Natural killer cell (primary cell): ENCODE data around the gene MYZAP. TPM values are rescaled to one million over a fixed set of nuclear protein-coding genes. Genes with fewer than 3 reads are reported as not detected.

Source experiments
- ATAC-seq, 3 donors: fragments of 150-1000 bp in 2 of 3; fragments of 200-7000 bp in 1 of 3; cut with Tn5 transposase; 1 replicate in 1 of 3; 2 replicates in 2 of 3; pipeline ENCODE4 v1.10.0; 2021; ENCODE audit warnings: mild to moderate bottlenecking in 2 of 3, moderate library complexity in 2 of 3
- DNase-seq, 2 donors: peaks; one replicate each; pipeline versions ENCODE4 v3.0.0 to v3.0.0-alpha.2; 2013 to 2021; ENCODE audit warnings: mixed read lengths in 1 of 2
- H3K27ac ChIP-seq: one replicate; pipeline ENCODE4 v1.5.1; 2013; ENCODE audit warnings: mild to moderate bottlenecking, low read length
- H3K27me3 ChIP-seq: one replicate; pipeline ENCODE4 v1.6.1; 2013; ENCODE audit warnings: low read length; ENCODE audit not compliant: control insufficient read depth, insufficient read depth
- H3K36me3 ChIP-seq: one replicate; pipeline ENCODE4 v1.6.1; 2013; ENCODE audit warnings: low read length; ENCODE audit not compliant: control insufficient read depth, insufficient read depth
- H3K4me1 ChIP-seq: one replicate; pipeline ENCODE4 v1.6.1; 2013; ENCODE audit warnings: low read length; ENCODE audit not compliant: control insufficient read depth, insufficient read depth
- H3K4me3 ChIP-seq: one replicate; pipeline ENCODE4 v1.5.1; 2013; ENCODE audit warnings: low read length
- H3K9me3 ChIP-seq: one replicate; pipeline ENCODE4 v1.6.1; 2013; ENCODE audit warnings: low read length; ENCODE audit not compliant: control insufficient read depth, insufficient read depth
- H3K27ac Mint-ChIP-seq, 2 donors: one replicate each; pipeline ENCODE4 v1.8.0; 2022; ENCODE audit warnings: mild to moderate bottlenecking in 2 of 2, mixed read lengths in 2 of 2, moderate library complexity in 1 of 2
- H3K27me3 Mint-ChIP-seq, 2 donors: one replicate each; pipeline ENCODE4 v1.8.0; 2022; ENCODE audit warnings: low read depth in 2 of 2, mixed read lengths in 2 of 2
- H3K36me3 Mint-ChIP-seq: one replicate; pipeline ENCODE4 v1.8.0; 2022; ENCODE audit warnings: mixed read lengths
- H3K4me1 Mint-ChIP-seq, 2 donors: one replicate each; pipeline ENCODE4 v1.8.0; 2022; ENCODE audit warnings: mixed read lengths in 2 of 2
- H3K4me3 Mint-ChIP-seq: one replicate; pipeline ENCODE4 v1.8.0; 2022; ENCODE audit warnings: mild to moderate bottlenecking, moderate library complexity, mixed read lengths
- H3K9me3 Mint-ChIP-seq, 2 donors: one replicate each; pipeline ENCODE4 v1.8.0; 2022; ENCODE audit warnings: mixed read lengths in 2 of 2
- CTCF ChIP-seq: fragments of 200-600 bp; IDR thresholded peaks from one replicate; pipeline ENCODE4 v1.8.0; 2022; ENCODE audit warnings: antibody characterized with exemption
- WGBS: methylation state at CpG from one replicate; pipeline ENCODE4 v1.1.7; 2013; ENCODE audit warnings: missing lambda C conversion rate; ENCODE audit not compliant: insufficient coverage; 5-methylcytosine and 5-hydroxymethylcytosine counted together
- intact Hi-C: fragments of 100-400 bp; cut with micrococcal nuclease; formaldehyde crosslinking; loops from one replicate; pipeline ENCODE4 v1.14.2; 2022
- total RNA-seq, 4 donors: library from RNA; stranded (reverse); fragments of 120-200 nt in 1 of 4; gene quantifications; one replicate each; pipeline versions ENCODE4 v1.2.3 to v1.2.4, GENCODE V29; 2013 to 2022

The MYZAP gene
- total RNA-seq, 3 donors from 2014 or later (not counting 1 experiment from before 2014, with no cell fraction given), result not detected

DNA sequence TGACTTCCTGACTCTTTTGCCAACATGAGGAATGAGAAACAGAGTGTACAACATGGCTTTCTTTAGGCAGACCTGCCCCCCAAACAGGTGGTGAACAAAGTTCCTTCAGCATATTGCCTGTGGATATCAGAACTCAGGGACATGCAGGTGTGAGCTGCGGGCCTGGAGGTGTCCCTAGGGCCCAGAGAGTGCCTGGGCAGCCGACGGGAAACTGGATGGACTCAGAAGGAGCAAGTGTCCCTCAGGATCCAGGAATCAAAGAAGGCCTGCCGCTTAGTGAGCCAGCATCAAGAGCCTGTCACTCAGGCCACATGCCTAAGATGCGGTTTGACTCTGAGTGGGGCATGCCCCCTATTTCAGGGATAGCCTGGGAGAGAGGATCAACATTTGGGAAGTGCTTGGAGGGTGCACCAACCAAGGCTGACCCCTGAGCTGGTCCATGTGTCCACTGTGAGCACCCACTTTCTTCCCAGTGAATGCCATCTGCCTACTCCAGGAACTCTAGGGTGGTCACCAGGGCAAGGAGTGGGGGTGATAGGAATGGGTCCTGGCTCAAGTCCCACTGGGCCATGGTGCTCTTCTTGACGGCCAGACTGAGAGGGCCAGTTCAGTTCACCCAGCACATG, 98.8 kb downstream of the MYZAP start:
- no peak for ATAC-seq

GRCh38 chr15:57691082-57691481, 99.4 kb downstream of the MYZAP start:
- Mint-ChIP-seq H3K27ac (no peak overlapping the region), H3K9me3 (no peaks in the 10 kb centered on the region), H3K4me3 (no peak overlapping the region), H3K36me3 (no peaks in the 10 kb centered on the region), H3K27me3 (peaks cover 7 to 15% of the 10 kb centered on the region in 2 donors), H3K4me1 (no peaks in the 10 kb centered on the region)
- no peak for TF ChIP-seq CTCF
- no peak for DNase-seq
- ATAC-seq, result no peak
- Histone ChIP-seq H3K4me3 (no peak overlapping the region), H3K27ac (no peak overlapping the region), H3K36me3 (no peaks in the 10 kb centered on the region), H3K4me1 (no peaks in the 10 kb centered on the region), H3K9me3 (no peaks in the 10 kb centered on the region), H3K27me3 (no peaks in the 10 kb centered on the region)
- WGBS, result no CpG with 5 or more reads among the region's 1 CpG
- intact Hi-C loops, result no loop called here

More for the DNA sequence above, 98.8 kb downstream of the MYZAP start:
- Histone ChIP-seq H3K4me1 (no peaks in the 10 kb centered on the region), H3K4me3 (no peak overlapping the region), H3K27me3 (no peaks in the 10 kb centered on the region), H3K36me3 (no peaks in the 10 kb centered on the region), H3K9me3 (no peaks in the 10 kb centered on the region), H3K27ac (no peak overlapping the region)
- Mint-ChIP-seq H3K9me3 (no peaks in the 10 kb centered on the region), H3K4me1 (no peaks in the 10 kb centered on the region), H3K27ac (no peak overlapping the region), H3K4me3 (no peak overlapping the region), H3K27me3 (peaks cover 6 to 15% of the 10 kb centered on the region in 2 donors), H3K36me3 (no peaks in the 10 kb centered on the region)
- WGBS, result 91% methylated on average over 6 of the region's 6 CpGs
- intact Hi-C loops, result no loop called here
- no peak for TF ChIP-seq CTCF
- no peak for DNase-seq

DNA sequence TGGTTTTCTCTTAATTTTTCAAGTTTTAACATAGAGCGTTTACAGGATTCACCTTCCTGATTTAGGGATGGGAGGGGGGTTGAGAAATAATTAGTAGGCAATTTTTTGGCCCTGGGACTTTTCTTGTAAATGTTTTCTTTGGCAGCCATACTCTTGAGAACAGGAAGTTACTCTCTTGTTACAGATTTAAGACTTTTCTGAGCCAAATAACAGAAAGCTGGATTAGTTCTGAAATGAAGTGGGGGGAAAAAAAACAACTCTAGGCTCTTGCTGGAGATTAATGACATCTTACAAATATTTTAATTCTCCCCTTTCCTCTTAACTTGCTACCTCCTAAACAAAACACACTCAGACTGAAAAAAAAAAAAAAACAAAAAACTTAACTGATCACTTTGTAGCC, 101.0 kb downstream of the MYZAP start:
- intact Hi-C loops, result no loop called here
- DNase-seq (no peak), ATAC-seq (no peak)
- H3K4me3 Mint-ChIP-seq, result no peak overlapping the region
- Histone ChIP-seq H3K4me3 (no peak overlapping the region), H3K27me3 (no peaks in the 10 kb centered on the region), H3K36me3 (no peaks in the 10 kb centered on the region), H3K4me1 (no peaks in the 10 kb centered on the region), H3K27ac (no peak overlapping the region), H3K9me3 (no peaks in the 10 kb centered on the region)
- peaks cover 15 to 16% of the 10 kb centered on the region in 2 donors for H3K27me3 Mint-ChIP-seq
- no peak overlapping the region for H3K27ac Mint-ChIP-seq
- no peak for TF ChIP-seq CTCF
- no peaks in the 10 kb centered on the region for H3K9me3 Mint-ChIP-seq
- H3K36me3 Mint-ChIP-seq, result no peaks in the 10 kb centered on the region
- 90% methylated on average over 1 of the region's 1 CpG for WGBS
- H3K4me1 Mint-ChIP-seq, result no peaks in the 10 kb centered on the region

DNA sequence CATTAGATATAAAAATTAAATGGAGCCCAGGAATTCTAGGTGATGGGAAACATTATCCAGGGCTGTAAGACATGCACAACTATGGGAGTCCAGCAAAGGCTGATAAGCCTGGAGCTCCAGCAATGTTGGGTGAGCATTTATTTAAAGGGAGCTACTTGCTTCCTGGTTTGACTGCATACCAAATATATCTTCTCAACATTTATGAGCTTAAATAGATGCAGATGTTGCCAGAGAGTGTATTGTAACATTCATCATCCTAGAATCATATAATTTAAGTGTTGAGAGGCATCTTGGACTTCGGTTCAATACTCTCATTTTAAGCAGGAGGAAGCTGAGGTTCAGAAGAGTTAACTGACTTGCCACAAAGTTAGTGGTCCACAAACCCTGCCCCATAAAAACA, 102.6 kb downstream of the MYZAP start:
- Histone ChIP-seq H3K27me3 (no peaks in the 10 kb centered on the region), H3K27ac (no peak overlapping the region), H3K9me3 (no peaks in the 10 kb centered on the region), H3K4me3 (no peak overlapping the region), H3K36me3 (no peaks in the 10 kb centered on the region), H3K4me1 (no peaks in the 10 kb centered on the region)
- H3K36me3 Mint-ChIP-seq, result no peaks in the 10 kb centered on the region
- intact Hi-C loops, result no loop called here
- ATAC-seq (no peak), DNase-seq (no peak)
- TF ChIP-seq CTCF, result no peak
- no peaks in the 10 kb centered on the region for H3K9me3 Mint-ChIP-seq
- no peak overlapping the region for H3K27ac Mint-ChIP-seq
- WGBS, result 80% methylated on average over 1 of the region's 1 CpG
- H3K27me3 Mint-ChIP-seq, result peaks cover 20 to 28% of the 10 kb centered on the region in 2 donors
- H3K4me1 Mint-ChIP-seq, result no peaks in the 10 kb centered on the region
- no peak overlapping the region for H3K4me3 Mint-ChIP-seq
